Loucy (cell line): ENCODE results near the gene TMTC4.

Experiments used
- H2AFZ ChIP-seq: fragments of 200-600 bp; sonication (generic); 2 replicates; pipeline ENCODE4 v1.6.0; 2016; ENCODE audit warnings: antibody characterized with exemption, mild to moderate bottlenecking, low read length, moderate library complexity
- H3F3A ChIP-seq: fragments of 200-600 bp; 2 replicates; pipeline ENCODE4 v1.6.0; 2016; ENCODE audit warnings: antibody characterized with exemption, low read depth, mild to moderate bottlenecking
- H3K27me3 ChIP-seq: fragments of 200-600 bp; sonication (generic); 2 replicates; pipeline ENCODE4 v1.6.1; 2014; ENCODE audit warnings: low read length, mild to moderate bottlenecking; ENCODE audit not compliant: insufficient read depth, poor library complexity, severe bottlenecking
- H3K36me3 ChIP-seq: fragments of 200-600 bp; sonication (generic); 2 replicates; pipeline ENCODE4 v1.6.1; 2016; ENCODE audit warnings: low read length; ENCODE audit not compliant: insufficient read depth
- H3K4me1 ChIP-seq: fragments of 200-600 bp; sonication (generic); 2 replicates; pipeline ENCODE4 v1.5.1; 2014; ENCODE audit warnings: low read length, mild to moderate bottlenecking; ENCODE audit not compliant: insufficient read depth, poor library complexity, severe bottlenecking
- H3K4me2 ChIP-seq: fragments of 200-600 bp; sonication (generic); 2 replicates; pipeline ENCODE4 v1.6.0; 2014; ENCODE audit warnings: antibody characterized with exemption, low read length, low read depth, mild to moderate bottlenecking; ENCODE audit not compliant: poor library complexity, severe bottlenecking
- H3K4me3 ChIP-seq: fragments of 200-600 bp; sonication (generic); 2 replicates; pipeline ENCODE4 v1.5.1; 2014; ENCODE audit warnings: low read length, mild to moderate bottlenecking, mixed read lengths; ENCODE audit not compliant: poor library complexity, severe bottlenecking
- H3K79me2 ChIP-seq: fragments of 200-600 bp; sonication (generic); 2 replicates; pipeline ENCODE4 v1.6.1; 2014; ENCODE audit warnings: low read length; ENCODE audit not compliant: insufficient read depth
- H3K9ac ChIP-seq: fragments of 200-600 bp; sonication (generic); 2 replicates; pipeline ENCODE4 v1.6.0; 2014; ENCODE audit warnings: mild to moderate bottlenecking, low read depth, low read length, moderate library complexity; ENCODE audit not compliant: poor library complexity, severe bottlenecking
- H3K9me2 ChIP-seq: fragments of 200-600 bp; sonication (generic); replicated peaks from 2 replicates; pipeline ENCODE4 v1.6.1; 2016; ENCODE audit warnings: low read depth, low read length, mixed read lengths
- H3K9me3 ChIP-seq: fragments of 200-600 bp; sonication (generic); 2 replicates; pipeline ENCODE4 v1.6.1; 2014; ENCODE audit warnings: mild to moderate bottlenecking, antibody characterized with exemption, low read length, low read depth; ENCODE audit not compliant: insufficient read depth
- H4K20me1 ChIP-seq: fragments of 200-600 bp; sonication (generic); 2 replicates; pipeline ENCODE4 v1.6.0; 2014; ENCODE audit warnings: antibody characterized with exemption, low read length, mild to moderate bottlenecking; ENCODE audit not compliant: insufficient read depth, poor library complexity, severe bottlenecking
- CTCF ChIP-seq: fragments of 200-600 bp; sonication (generic); conservative IDR thresholded peaks from 2 replicates; pipeline ENCODE4 v1.5.1; 2014; ENCODE audit warnings: mild to moderate bottlenecking, antibody characterized with exemption, low read length
- EZH2phosphoT487 ChIP-seq: fragments of 200-600 bp; IDR thresholded peaks from 2 replicates; pipeline ENCODE4 v1.6.1; 2018; ENCODE audit warnings: antibody characterized with exemption, mild to moderate bottlenecking, moderate library complexity, borderline replicate concordance

Gene TMTC4

DNA sequence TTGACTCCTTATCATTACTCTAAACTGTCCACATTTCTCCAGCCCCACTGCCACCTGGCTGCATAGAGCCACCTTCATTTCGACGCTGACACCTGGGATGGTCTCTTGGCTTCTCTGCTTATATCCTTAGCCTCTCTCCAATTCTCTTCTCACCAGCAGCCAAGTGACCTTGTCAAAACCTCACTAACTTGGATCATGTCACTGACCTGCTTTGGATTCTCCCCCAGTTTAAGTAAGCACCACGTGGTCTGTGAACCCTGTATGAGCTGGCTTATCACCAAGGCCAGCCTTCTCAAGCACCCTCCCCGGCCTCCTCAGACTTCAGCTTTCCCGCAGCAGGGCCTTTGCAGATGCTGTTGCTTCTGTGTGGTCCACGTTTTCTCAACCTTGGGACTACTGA, 73.7 kb downstream of the TMTC4 start:
- H3K36me3 ChIP-seq = no peaks in the 10 kb centered on the region; the same call in 1 of the 2 replicates
- H3K27me3 ChIP-seq = no peaks in the 10 kb centered on the region
- no peaks in the 10 kb centered on the region for H4K20me1 ChIP-seq
- no peaks in the 10 kb centered on the region for H3K79me2 ChIP-seq
- H3K4me3 ChIP-seq = no peak overlapping the region
- no peaks in the 10 kb centered on the region for H3K9me3 ChIP-seq
- H3K9ac ChIP-seq = no peak overlapping the region
- H3K9me2 ChIP-seq = no peaks in the 10 kb centered on the region
- H2AFZ ChIP-seq = no peak overlapping the region
- TF ChIP-seq CTCF (no peak), EZH2phosphoT487 (no peak)
- H3F3A ChIP-seq = no peaks in the 10 kb centered on the region
- no peak overlapping the region for H3K4me2 ChIP-seq
- no peaks in the 10 kb centered on the region for H3K4me1 ChIP-seq

DNA sequence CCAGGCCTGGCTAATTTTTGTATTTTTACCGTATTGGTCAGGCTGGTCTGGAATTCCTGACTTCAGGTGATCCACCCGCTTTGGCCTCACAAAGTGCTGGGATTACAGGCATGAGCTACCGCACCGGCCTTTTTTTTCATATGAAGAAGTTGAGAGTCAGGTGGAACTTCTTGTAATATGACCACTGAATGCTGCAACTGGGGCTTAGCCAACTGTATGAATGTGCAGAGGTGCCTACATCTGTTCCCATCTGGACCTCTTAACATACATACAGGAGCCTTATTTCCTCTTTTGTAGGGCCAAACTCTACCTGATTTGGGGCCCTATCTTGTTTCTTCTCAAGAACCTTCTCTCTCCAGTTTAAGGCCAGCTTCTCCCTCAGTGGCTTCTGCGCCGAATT, 74.1 kb downstream of the TMTC4 start:
- Histone ChIP-seq H3K9ac (no peak overlapping the region), H3K9me3 (no peaks in the 10 kb centered on the region), H3K4me2 (no peak overlapping the region), H3K4me1 (no peaks in the 10 kb centered on the region), H4K20me1 (no peaks in the 10 kb centered on the region), H3F3A (no peaks in the 10 kb centered on the region), H3K27me3 (no peaks in the 10 kb centered on the region), H3K4me3 (no peak overlapping the region), H3K36me3 (no peaks in the 10 kb centered on the region; the same call in 1 of the 2 replicates), H3K9me2 (no peaks in the 10 kb centered on the region), H2AFZ (no peak overlapping the region), H3K79me2 (no peaks in the 10 kb centered on the region)
- no peak for TF ChIP-seq CTCF
- no peak for TF ChIP-seq EZH2phosphoT487

GRCh38 chr13:100597253-100597652, 77.3 kb downstream of the TMTC4 start:
- Histone ChIP-seq H3K4me1 (no peaks in the 10 kb centered on the region), H3F3A (no peaks in the 10 kb centered on the region), H2AFZ (no peak overlapping the region), H3K4me3 (no peak overlapping the region), H4K20me1 (no peaks in the 10 kb centered on the region), H3K9me2 (no peaks in the 10 kb centered on the region), H3K9me3 (no peaks in the 10 kb centered on the region), H3K9ac (no peak overlapping the region), H3K4me2 (no peak overlapping the region), H3K79me2 (no peaks in the 10 kb centered on the region), H3K27me3 (no peaks in the 10 kb centered on the region), H3K36me3 (no peaks in the 10 kb centered on the region)
- TF ChIP-seq CTCF (no peak), EZH2phosphoT487 (no peak)
